ENCODE measurements around the gene FBXL5. TPM values are rescaled to one million over a fixed set of nuclear protein-coding genes. Genes with fewer than 3 reads are reported as not detected.
A peak's percentile ranks its signal among the peaks of the same experiment; 100 is the strongest.

Gene FBXL5
- polyA plus RNA-seq (ENCODE audit: insufficient read length) = 67.2 TPM

GRCh38 chr4:15655223-15656037 is at the start of gene FBXL5:
Gene FBXL5, minus strand, starts transcription at chr4:15655357. Its CDS starts 70 bp downstream, at chr4:15655287.
- DNase-seq (ENCODE audit: low read depth) = peak; percentile 83

GRCh38 chr4:15704129-15704528 is 49.0 kb upstream of the FBXL5 start:
- DNase-seq (ENCODE audit: low read depth) = no peak

GRCh38 chr4:15703439-15703838 is 48.3 kb upstream of the FBXL5 start:
- DNase-seq (ENCODE audit: low read depth) = no peak

GRCh38 chr4:15702941-15703403 is 47.8 kb upstream of the FBXL5 start, which contains the start of gene BST1:
Gene BST1, plus strand, starts transcription at chr4:15703065. Its CDS starts 80 bp downstream, at chr4:15703145.
- DNase-seq (ENCODE audit: low read depth) = no peak

- no peak for DNase-seq (ENCODE audit: low read depth)
Measured at GRCh38 chr4:15696866-15697265, 41.7 kb upstream of the FBXL5 start.

GRCh38 chr4:15695729-15696128 is 40.6 kb upstream of the FBXL5 start:
- DNase-seq (ENCODE audit: low read depth) = no peak

- no peak for DNase-seq (ENCODE audit: low read depth)
Measured at GRCh38 chr4:15695240-15695699, 40.1 kb upstream of the FBXL5 start.

- DNase-seq (ENCODE audit: low read depth) = no peak
Measured at GRCh38 chr4:15694431-15694830, 39.3 kb upstream of the FBXL5 start.

GRCh38 chr4:15692602-15693001 is 37.4 kb upstream of the FBXL5 start:
- no peak for DNase-seq (ENCODE audit: low read depth)

GRCh38 chr4:15691346-15692135 is 36.4 kb upstream of the FBXL5 start:
- DNase-seq (ENCODE audit: low read depth) = no peak

- DNase-seq (ENCODE audit: low read depth) = no peak
Measured at GRCh38 chr4:15690020-15690809, 35.1 kb upstream of the FBXL5 start.

GRCh38 chr4:15689540-15689939 is 34.4 kb upstream of the FBXL5 start:
- DNase-seq (ENCODE audit: low read depth) = no peak

- no peak for DNase-seq (ENCODE audit: low read depth)
Measured at GRCh38 chr4:15688051-15688450, 32.9 kb upstream of the FBXL5 start.

GRCh38 chr4:15684498-15684897 is 29.3 kb upstream of the FBXL5 start:
- no peak for DNase-seq (ENCODE audit: low read depth)

- DNase-seq (ENCODE audit: low read depth) = no peak
Measured at GRCh38 chr4:15683143-15683495, 28.0 kb upstream of the FBXL5 start.

GRCh38 chr4:15682242-15683142 is 27.3 kb upstream of the FBXL5 start:
- DNase-seq (ENCODE audit: low read depth) = no peak

- peak; percentile 87 for DNase-seq (ENCODE audit: low read depth)
Measured at GRCh38 chr4:15681372-15682241, 26.4 kb upstream of the FBXL5 start, which contains the start of gene FAM200B. Gene FAM200B, plus strand, starts transcription at chr4:15681827. Its CDS starts 5,151 bp downstream, at chr4:15686978.

- no peak for DNase-seq (ENCODE audit: low read depth)
Measured at GRCh38 chr4:15681067-15681371, 25.9 kb upstream of the FBXL5 start.

GRCh38 chr4:15677507-15677988 is 22.4 kb upstream of the FBXL5 start:
- DNase-seq (ENCODE audit: low read depth) = no peak

GRCh38 chr4:15676899-15677298 is 21.7 kb upstream of the FBXL5 start:
- DNase-seq (ENCODE audit: low read depth) = no peak
